Measurements from ENCODE around the gene SAPCD1. TPM values are rescaled to one million over a fixed set of nuclear protein-coding genes. Genes with fewer than 3 reads are reported as not detected.

SAPCD1 gene
- 21.3 and 25.1 TPM in 2 replicates for total RNA-seq
- long read RNA-seq, partial matches to known transcripts: 0 of 4 reads
- long read RNA-seq, other reads (novel, unspliced or antisense): 1 of 4 reads

DNA sequence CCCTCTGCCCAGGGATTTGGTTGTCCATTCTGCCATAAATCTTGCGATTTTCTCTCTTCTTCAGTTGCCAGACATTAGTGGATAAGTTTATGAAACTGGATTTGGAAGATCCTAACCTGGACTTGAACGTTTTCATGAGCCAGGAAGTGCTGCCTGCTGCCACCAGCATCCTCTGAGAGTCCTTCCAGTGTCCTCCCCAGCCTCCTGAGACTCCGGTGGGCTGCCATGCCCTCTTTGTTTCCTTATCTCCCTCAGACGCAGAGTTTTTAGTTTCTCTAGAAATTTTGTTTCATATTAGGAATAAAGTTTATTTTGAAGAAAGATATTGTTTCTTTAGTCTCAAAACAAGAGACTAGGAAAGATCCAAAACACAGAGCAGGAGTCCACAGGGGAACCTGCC lies at the start of gene SAPCD1:
SAPCD1 (plus strand) TSS at position 301 of the 400 bp plus-strand sequence. CDS start 399 bp downstream, outside the sequence.
- peaks cover 35% of the 10 kb centered on the region for H3K4me1 Mint-ChIP-seq
- DNase-seq (ENCODE audit: low read depth, low spot score): no peak
- H3K4me3 Mint-ChIP-seq: peak within 1 kb of the TSS; percentile 47
- peak within 1 kb of the TSS; percentile 89 for H3K27ac Mint-ChIP-seq (ENCODE audit: unreplicated experiment)
- H3K9me3 Mint-ChIP-seq: no peaks in the 10 kb centered on the region
- no peaks in the 10 kb centered on the region for H3K27me3 Mint-ChIP-seq (ENCODE audit: low read depth)
- peaks cover 29% of the 10 kb centered on the region for H3K36me3 Mint-ChIP-seq (ENCODE audit: low read depth)
- TF ChIP-seq, protein P1, sequence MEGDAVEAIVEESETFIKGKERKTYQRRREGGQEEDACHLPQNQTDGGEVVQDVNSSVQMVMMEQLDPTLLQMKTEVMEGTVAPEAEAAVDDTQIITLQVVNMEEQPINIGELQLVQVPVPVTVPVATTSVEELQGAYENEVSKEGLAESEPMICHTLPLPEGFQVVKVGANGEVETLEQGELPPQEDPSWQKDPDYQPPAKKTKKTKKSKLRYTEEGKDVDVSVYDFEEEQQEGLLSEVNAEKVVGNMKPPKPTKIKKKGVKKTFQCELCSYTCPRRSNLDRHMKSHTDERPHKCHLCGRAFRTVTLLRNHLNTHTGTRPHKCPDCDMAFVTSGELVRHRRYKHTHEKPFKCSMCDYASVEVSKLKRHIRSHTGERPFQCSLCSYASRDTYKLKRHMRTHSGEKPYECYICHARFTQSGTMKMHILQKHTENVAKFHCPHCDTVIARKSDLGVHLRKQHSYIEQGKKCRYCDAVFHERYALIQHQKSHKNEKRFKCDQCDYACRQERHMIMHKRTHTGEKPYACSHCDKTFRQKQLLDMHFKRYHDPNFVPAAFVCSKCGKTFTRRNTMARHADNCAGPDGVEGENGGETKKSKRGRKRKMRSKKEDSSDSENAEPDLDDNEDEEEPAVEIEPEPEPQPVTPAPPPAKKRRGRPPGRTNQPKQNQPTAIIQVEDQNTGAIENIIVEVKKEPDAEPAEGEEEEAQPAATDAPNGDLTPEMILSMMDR (conservative IDR thresholded peaks at IDR 0.05): no peak

DNA sequence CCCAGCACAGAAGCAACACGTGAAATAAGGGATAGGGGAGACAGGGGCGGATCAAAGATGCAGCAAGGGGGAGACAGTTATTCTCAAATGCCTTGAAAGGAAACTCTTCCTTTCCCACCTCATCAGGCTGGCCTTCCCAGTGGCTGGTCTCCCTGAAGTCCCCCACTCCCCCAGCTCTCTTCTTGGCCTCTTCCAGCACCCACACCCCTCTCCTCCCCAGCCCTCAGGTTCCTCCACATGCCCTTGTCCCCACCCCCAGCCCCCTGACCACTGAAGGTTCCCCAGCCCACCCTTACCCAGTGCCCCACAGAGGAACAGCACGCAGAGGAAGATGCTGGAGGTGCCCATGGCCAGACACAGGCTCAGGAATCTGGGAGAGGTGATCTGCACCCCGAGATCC lies 49.0 kb upstream of the SAPCD1 start:
- Mint-ChIP-seq H3K27ac (ENCODE audit: unreplicated experiment) (peak overlapping the region; percentile 96), H3K4me1 (peaks cover 27% of the 10 kb centered on the region), H3K9me3 (no peaks in the 10 kb centered on the region), H3K36me3 (ENCODE audit: low read depth) (no peaks in the 10 kb centered on the region), H3K4me3 (no peak overlapping the region), H3K27me3 (ENCODE audit: low read depth) (no peaks in the 10 kb centered on the region)
- no peak for DNase-seq (ENCODE audit: low read depth, low spot score)
- TF ChIP-seq, protein P1 (conservative IDR thresholded peaks at IDR 0.05): no peak

DNA sequence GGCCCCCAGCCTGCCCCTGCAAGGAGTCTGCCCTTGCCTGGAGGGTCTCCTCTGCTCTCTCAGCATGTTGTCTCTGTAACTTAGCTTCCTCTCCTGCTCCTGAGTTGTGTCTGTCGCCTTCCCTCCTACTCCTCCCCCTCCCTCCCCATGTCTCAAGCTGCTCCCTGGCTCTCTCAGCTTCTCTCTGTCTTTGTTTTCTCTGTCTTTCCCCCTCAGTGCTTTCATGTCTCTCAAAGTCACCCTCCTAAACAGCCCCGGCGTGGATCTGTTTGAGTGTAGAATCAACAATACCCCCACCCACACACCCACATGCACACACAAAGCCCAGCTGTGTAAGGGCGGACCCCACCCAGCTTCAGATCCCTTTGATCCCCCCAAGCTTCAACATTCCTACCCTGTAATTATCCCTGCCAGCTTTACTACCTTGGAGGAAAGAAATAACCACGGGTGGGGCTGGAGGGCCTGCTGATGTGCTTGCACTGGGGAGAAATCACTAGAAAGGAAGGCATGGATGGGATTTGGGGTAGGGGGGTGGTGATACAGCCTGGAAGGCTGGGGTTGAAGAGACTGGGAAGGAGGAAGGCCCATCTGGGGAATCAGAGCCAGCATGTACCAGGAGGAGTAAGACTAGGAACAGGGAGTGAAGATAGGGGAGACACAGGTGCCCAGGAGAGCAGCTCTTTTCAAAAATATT lies 48.3 kb upstream of the SAPCD1 start:
- Mint-ChIP-seq H3K36me3 (ENCODE audit: low read depth) (no peaks in the 10 kb centered on the region), H3K27me3 (ENCODE audit: low read depth) (no peaks in the 10 kb centered on the region), H3K4me1 (peaks cover 27% of the 10 kb centered on the region), H3K4me3 (peak overlapping the region; percentile 36), H3K27ac (ENCODE audit: unreplicated experiment) (peak overlapping the region; percentile 96), H3K9me3 (no peaks in the 10 kb centered on the region)
- TF ChIP-seq, protein P1 (conservative IDR thresholded peaks at IDR 0.05): no peak
- no peak for DNase-seq (ENCODE audit: low read depth, low spot score)

DNA sequence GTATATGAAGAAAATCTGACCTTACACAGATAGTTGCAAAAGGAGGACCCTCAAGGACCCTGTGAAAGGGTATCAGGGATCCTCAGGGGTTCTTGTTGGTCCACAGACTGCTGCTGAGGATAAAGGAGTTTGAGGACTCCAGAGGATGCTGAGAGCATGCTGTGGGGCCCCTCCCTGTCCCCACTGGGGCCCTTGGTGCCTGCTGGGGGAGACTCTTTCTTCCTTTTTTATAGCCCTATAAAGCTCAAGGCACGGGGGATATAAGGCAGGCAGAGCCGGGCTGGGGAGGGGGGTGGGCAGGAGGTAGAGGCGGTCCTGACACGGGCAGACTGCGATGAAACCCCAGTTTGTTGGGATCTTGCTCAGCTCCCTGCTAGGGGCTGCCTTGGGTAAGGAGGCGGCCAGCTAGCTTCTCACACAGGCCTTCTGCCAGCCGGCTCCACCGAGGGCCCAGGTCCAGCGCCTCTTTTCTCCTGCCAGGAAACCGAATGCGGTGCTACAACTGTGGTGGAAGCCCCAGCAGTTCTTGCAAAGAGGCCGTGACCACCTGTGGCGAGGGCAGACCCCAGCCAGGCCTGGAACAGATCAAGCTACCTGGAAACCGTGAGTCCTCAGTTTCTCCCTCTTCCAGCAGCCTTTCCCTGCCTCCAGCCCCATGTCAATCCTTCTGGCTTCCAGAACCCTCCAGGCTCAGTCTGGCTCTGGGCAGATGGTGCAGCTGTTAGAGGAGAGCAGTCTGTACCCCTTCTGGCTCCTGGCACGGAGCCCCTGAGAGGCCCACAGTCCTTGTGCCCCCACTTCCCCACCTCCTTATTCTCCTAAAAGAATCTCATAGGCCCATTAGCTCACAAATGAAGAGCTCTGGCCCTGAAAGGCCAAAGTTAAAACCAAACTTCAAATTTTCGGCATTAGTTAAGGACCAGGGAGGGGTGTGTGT lies 47.2 kb upstream of the SAPCD1 start, which contains the start of gene LY6G6D:
LY6G6D (plus strand) TSS at position 327 of the 937 bp plus-strand sequence; CDS start at position 335, 8 bp downstream.
- H3K27me3 Mint-ChIP-seq (ENCODE audit: low read depth): no peaks in the 10 kb centered on the region
- no peaks in the 10 kb centered on the region for H3K9me3 Mint-ChIP-seq
- H3K27ac Mint-ChIP-seq (ENCODE audit: unreplicated experiment): peak within 1 kb of the TSS; percentile 96
- DNase-seq (ENCODE audit: low read depth, low spot score): no peak
- H3K4me3 Mint-ChIP-seq: peak within 1 kb of the TSS; percentile 36
- TF ChIP-seq, protein P1 (conservative IDR thresholded peaks at IDR 0.05): no peak
- H3K4me1 Mint-ChIP-seq: peaks cover 27% of the 10 kb centered on the region
- H3K36me3 Mint-ChIP-seq (ENCODE audit: low read depth): no peaks in the 10 kb centered on the region

DNA sequence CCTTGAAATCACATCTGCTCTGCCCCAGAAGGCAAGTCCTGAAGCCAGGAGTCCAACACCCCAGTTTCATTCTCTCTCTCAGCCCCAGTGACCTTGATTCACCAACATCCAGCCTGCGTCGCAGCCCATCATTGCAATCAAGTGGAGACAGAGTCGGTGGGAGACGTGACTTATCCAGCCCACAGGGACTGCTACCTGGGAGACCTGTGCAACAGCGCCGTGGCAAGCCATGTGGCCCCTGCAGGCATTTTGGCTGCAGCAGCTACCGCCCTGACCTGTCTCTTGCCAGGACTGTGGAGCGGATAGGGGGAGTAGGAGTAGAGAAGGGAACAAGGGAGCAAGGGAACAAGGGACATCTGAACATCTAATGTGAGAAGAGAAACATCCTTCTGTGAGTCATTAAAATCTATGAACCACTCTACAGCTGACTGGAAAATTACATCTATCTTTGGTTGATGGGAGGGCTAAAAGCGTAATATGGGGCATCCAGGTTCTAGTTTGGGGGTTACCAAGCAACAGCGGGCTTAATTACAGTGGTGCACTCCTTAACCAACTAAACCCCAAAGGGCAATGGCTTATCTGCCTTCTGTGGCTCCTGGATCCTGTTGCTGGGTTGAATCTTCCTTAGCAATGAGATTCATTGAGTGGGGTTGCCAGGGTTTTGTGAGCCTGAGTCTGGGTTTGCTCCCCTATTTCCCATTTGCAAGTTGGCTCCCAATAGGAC lies 44.8 kb upstream of the SAPCD1 start:
- Mint-ChIP-seq H3K27ac (ENCODE audit: unreplicated experiment) (peak overlapping the region; percentile 90), H3K4me3 (no peak overlapping the region), H3K9me3 (no peaks in the 10 kb centered on the region), H3K27me3 (ENCODE audit: low read depth) (peaks cover 3% of the 10 kb centered on the region), H3K36me3 (ENCODE audit: low read depth) (peaks cover 3% of the 10 kb centered on the region), H3K4me1 (peaks cover 20% of the 10 kb centered on the region)
- DNase-seq (ENCODE audit: low read depth, low spot score): no peak
- TF ChIP-seq, protein P1 (conservative IDR thresholded peaks at IDR 0.05): no peak
